Stomach (tissue), 4 donors: ENCODE measurements around the gene IL4I1.

Experiments
- EP300 ChIP-seq: sonication (generic); formaldehyde crosslinking; IDR thresholded peaks from one replicate; pipeline ENCODE4 v1.6.1; 2017; ENCODE audit warnings: antibody characterized with exemption
- POLR2AphosphoS5 ChIP-seq, 3 donors: sonication (generic); formaldehyde crosslinking; IDR thresholded peaks; one replicate each; pipeline ENCODE4 v1.6.1; 2016; ENCODE audit warnings: antibody characterized with exemption in 3 of 3
- TF ChIP-seq, protein P1 (sequence below), 7 experiments: fragments of 450-650 bp in 4 of 7; fragments of 200-600 bp in 3 of 7; sonication (generic) in 3 of 7; IDR thresholded peaks; one replicate each; pipeline ENCODE4 v1.5.1; 2016 to 2019; ENCODE audit warnings: antibody characterized with exemption in 7 of 7, control low read depth in 2 of 7, mild to moderate bottlenecking in 1 of 7

- TF ChIP-seq, protein P1, sequence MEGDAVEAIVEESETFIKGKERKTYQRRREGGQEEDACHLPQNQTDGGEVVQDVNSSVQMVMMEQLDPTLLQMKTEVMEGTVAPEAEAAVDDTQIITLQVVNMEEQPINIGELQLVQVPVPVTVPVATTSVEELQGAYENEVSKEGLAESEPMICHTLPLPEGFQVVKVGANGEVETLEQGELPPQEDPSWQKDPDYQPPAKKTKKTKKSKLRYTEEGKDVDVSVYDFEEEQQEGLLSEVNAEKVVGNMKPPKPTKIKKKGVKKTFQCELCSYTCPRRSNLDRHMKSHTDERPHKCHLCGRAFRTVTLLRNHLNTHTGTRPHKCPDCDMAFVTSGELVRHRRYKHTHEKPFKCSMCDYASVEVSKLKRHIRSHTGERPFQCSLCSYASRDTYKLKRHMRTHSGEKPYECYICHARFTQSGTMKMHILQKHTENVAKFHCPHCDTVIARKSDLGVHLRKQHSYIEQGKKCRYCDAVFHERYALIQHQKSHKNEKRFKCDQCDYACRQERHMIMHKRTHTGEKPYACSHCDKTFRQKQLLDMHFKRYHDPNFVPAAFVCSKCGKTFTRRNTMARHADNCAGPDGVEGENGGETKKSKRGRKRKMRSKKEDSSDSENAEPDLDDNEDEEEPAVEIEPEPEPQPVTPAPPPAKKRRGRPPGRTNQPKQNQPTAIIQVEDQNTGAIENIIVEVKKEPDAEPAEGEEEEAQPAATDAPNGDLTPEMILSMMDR (IDR thresholded peaks at IDR 0.05), result no peak
- no peak for TF ChIP-seq EP300
- no peak for TF ChIP-seq POLR2AphosphoS5 (IDR thresholded peaks at IDR 0.05)
Observed at GRCh38 chr19:49896863-49897621, at the start of gene IL4I1.
